ENCODE measurements around the gene COL20A1.
"Not testable (repeated sequence)": the region's sequence is repeated elsewhere in the genome, so short reads cannot be mapped to it uniquely, and the experiment has no call there.

Gene COL20A1

GRCh38 chr20:63377951-63378381, 85.0 kb downstream of the COL20A1 start:
- no peak for DNase-seq (ENCODE audit: low spot score)

- no peak for DNase-seq (ENCODE audit: low spot score)
Measured at GRCh38 chr20:63378626-63379025, 85.6 kb downstream of the COL20A1 start.

- no peak for DNase-seq (ENCODE audit: low spot score)
Measured at GRCh38 chr20:63379296-63379695, 86.3 kb downstream of the COL20A1 start.

DNA sequence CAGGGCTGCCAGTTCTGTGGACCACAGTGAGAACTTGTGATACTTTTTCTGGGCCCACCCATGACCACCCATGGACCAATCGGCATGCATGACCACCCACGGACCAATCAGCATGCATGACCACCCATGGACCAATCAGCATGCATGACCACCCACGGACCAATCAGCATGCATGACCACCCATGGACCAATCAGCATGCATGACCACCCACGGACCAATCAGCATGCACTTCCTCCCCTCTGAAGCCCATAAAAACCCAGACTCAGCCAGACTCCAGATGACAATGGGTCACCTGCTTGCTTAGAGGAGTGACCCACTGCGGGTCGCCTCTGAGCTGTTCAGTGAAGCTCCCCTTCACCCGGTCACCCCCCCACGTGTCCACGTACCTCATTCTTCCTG, 86.9 kb downstream of the COL20A1 start:
- DNase-seq (ENCODE audit: low spot score), result not testable (repeated sequence)

- no peak for DNase-seq (ENCODE audit: low spot score)
Measured at GRCh38 chr20:63380346-63380870, 87.4 kb downstream of the COL20A1 start.

GRCh38 chr20:63381781-63382431, 88.9 kb downstream of the COL20A1 start:
- no peak for DNase-seq (ENCODE audit: low spot score)

DNA sequence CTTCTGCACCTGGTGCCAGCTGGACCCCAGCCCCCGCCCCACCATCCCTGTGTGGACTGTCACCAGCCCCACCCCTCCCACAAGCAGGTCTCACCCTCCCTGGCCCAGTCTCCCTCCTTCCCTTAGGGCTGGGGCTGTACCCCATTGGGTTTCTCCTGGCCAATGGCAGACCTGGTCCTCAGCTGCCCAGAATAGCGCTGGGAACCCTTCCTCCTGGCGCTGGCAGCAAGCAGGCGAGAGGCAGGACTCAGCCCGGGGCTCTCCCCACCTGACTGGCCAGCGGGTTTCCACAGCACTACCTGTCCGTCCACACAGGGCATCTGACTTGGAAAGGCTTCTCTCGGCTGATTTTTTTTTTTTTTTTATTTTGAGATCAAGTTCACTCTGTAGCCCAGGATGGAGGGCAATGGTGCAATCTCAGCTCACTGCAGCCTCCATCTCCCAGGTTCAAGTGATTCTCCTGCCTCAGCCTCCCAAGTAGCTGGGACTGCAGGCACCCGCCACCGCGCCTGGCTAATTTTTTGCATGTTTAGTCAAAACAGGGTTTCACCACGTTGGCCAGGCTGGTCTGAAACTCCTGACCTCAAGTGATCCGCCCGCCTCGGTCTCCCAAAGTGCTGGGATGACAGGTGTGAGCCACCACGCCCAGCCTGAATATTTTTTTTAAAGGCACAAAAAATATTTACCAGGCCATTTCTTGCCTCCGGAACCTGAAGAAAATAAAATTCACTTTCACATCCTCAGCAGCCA, 89.7 kb downstream of the COL20A1 start:
- no peak for DNase-seq (ENCODE audit: low spot score)

- no peak for DNase-seq (ENCODE audit: low spot score)
Measured at GRCh38 chr20:63383556-63383955, 90.6 kb downstream of the COL20A1 start.

DNA sequence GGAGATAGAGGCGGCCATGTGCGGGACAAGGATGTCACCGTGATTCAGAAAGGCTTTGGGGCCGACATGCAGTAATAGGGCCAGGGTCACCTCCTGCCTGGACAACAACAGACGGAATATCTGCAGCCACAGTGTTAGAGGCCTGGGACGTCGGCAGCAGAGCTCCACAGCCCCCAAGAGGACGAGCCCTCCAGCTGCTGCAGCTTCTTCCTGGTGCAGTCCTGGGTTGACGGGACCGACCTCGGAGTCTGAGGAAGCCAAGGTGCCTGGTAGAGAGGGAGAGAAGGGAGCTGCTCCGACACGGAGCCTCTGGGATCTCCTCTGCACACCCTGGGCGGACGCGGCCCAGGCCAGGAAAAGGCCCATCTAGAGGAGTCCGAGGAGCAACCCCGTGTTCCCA, 91.3 kb downstream of the COL20A1 start:
- DNase-seq (ENCODE audit: low spot score), result no peak
